Stimulated activated CD4-positive, alpha-beta T cell treated with anti-CD3 and anti-CD28 coated beads, Interleukin-2, amount 100 ng/mL, for 24 hours (primary cell): ENCODE data around the gene CKM.
A peak's percentile ranks its signal among the peaks of the same experiment; 100 is the strongest.
"Not testable (repeated sequence)": the region's sequence is repeated elsewhere in the genome, so short reads cannot be mapped to it uniquely, and the experiment has no call there.

Experiments used
- DNase-seq, 2 donors: peaks; one replicate each; pipeline ENCODE4 v3.0.0-alpha.2; 2020

Gene CKM

DNA sequence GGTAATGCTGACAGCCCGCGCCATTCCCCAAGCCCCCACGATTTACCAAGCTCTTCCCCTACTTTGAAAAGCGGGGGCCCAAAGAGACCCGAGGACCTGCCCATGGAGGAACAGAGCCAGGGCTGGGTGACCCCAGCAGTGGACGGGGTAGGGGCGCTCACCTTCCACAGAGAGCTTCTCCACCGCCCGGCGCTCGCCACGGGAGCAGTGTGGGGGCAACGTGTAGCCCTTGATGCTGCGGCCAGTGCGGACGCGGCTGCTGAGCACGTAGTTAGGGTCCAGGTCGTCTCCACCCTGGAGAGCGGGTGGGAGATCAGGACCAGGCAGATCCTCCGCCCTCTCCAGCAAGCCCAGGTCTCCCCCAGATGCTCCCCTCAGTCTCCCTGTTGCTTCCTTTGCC, 7.4 kb downstream of the CKM start:
- DNase-seq: no peak

- no peak for DNase-seq
These were observed 7.9 kb downstream of the CKM start for GRCh38 chr19:45314708-45315245.

DNA sequence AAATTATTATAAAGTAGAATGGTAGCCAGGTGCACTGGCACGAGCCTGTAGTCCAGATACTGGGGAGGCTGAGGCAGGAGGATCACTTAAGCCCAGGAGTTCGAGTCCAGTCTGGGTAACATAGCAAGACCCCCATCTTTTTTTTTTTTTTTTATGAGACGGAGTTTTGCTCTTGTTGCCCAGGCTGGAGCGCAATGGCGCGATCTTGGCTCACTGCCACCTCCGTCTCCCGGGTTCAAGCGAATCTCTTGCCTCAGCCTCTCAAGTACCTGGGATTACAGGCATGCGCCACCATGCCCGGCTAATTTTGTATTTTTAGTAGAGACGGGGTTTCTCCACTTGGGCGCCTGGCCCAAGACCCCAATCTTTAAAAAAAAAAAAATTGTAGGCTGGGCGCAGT, 10.4 kb downstream of the CKM start:
- not testable (repeated sequence) for DNase-seq

DNA sequence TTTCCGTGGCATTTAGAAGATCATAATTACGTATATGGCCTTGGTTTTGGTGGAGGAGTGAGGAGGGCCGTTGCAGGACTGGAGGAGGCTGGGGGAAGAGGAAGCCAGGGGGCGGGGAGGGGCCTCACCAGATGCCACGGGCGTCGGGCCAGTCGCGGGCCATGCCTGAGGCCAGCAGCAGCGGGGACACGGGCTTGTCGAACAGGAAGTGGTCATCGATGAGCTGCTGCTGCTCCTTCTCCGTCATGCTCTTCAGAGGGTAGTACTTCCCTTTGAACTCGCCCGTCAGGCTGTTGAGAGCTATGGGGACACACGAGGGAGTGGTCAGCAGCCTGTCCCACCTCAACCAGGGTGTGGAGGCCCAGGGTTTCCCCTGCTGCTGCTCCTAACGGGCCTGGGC, 11.1 kb downstream of the CKM start:
- no peak for DNase-seq

DNA sequence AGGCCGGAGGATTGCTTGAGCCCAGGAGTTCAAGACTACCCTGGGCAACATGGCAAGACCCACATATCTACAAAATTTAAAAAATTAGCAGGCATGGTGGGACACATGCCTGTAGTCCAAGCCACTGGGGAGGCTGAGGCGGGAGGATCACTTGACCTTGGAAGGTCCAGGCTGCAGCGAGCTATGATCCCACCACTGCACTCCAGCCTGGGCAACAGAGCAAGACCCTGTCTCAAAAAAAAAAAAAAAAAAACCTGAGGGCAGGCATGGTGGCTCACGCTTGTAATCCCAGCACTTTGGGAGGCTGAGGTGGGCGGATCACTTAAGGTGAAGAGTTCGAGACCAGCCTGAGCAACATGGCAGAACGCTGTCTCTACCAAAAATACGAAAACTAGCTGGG, 13.4 kb downstream of the CKM start:
- not testable (repeated sequence) for DNase-seq

GRCh38 chr19:45307361-45307760, 15.3 kb downstream of the CKM start:
- no peak for DNase-seq

DNA sequence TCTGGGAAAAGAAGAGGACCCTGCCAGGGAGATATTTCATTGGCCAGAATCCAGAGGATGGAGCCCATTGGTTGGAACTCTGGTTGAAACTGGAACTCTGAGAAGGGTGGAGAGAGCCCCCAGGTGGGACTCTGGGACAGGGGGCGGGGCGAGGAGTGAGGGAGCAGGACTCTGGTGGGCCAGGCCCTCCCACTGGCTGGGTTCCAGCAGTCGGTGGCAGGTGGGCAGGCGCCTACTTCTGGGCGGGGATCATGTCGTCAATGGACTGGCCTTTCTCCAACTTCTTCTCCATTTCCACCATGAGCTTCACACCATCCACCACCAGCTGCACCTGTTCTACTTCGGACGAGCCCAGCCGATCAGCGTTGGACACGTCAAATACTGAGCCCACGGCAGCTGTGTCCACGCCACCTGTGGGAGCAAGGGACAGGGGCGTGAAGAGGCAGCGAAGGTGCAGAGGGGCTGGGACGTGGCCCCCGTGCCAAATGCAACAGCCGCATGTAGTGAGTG, 16.1 kb downstream of the CKM start:
- no peak for DNase-seq

DNA sequence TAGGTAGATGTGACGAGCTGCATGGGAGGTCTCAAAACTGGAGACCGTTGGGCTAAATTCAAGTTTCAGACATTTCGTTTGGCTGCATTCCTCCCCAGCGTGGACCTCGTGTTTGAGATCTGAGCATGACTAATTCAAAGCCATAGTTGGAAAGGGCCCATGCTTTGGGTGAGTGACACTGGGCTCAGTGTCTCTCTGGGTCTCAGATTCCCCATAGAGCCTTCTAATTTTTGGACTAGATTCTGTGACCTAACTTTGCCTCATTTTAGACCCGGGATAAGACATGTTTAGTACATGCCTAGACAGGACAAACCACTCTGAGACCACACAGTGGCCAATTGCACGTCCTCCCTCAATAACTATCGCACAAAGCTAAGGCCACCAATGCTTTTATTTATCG, 16.6 kb downstream of the CKM start:
- DNase-seq: no peak

DNA sequence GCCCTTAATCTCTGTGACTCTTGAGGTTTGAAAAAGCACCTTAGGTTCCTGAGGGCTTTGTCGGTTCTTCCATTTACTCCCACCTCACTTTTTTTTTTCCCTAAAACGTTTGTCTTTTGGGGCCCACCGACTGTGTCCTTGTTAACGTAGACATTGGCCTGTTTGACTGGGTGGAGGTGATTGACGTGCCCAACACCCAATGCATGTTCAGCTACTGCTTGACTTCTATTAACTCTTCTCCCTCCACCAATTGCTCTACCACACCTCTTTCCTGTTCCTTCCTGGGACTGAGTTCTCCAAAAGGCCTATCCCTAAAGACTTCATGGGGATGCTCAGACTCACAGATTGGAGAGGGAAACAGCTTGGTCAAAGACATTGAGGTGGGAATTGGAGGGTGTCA, 17.3 kb downstream of the CKM start:
- no peak for DNase-seq

DNA sequence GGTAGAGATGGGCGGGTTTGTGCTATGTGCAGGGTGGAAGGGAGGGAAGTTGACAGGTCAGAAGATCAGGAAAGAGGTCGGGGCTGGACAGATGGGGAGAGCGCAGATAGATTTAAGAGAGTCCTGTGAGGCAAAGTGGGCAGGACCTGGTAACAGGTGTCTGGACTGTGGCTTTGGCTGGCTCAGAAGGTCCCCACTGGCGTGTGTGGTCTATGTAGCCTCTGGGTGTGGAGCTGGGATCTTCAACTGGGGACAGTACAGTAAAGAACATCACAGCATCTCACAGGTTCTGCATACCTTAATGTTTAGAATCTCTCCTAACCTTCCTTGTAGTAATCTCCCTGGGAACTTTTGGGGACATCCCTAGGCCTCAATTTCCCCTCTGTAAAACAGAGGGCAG, 17.7 kb downstream of the CKM start:
- no peak for DNase-seq

DNA sequence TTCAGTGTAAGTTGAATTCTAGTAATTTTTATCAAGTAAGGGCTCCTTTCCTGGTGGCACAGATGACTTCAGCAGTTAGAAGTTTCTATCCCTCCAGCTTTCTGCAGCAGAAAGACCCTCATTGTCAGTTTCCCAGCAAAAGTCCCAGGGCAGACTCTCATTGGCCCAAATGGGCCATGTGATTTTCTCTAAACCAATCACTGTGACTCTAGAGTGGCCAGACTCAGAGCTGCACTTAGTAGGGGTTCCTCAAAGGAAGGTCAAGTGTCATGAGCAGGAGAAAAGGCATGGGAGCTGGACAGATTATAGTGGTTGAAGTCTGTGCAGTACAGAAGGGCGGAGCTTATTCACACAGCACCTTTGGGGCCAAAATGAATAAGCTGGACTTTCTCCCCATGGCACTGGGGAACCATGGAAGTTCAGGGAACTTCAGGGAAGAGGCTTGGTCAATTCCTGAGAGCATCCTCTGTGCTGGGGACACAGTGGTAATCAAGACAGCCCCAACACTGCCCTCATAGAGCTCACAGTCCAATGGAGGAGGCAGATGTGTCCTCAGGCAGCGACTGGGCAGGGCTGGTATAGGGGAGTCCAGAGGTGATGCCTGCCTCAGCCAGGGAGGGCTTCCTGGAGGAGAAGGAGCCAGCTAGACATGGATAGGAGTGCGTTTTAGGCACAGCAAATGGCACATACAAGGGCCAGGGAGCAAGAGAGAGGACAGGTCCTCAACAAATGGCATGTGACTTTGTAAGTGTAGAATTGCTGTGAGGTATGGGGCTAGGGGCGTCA, 18.3 kb downstream of the CKM start:
- DNase-seq: no peak

- DNase-seq: no peak
These were observed 19.2 kb downstream of the CKM start for GRCh38 chr19:45303269-45304060.

DNA sequence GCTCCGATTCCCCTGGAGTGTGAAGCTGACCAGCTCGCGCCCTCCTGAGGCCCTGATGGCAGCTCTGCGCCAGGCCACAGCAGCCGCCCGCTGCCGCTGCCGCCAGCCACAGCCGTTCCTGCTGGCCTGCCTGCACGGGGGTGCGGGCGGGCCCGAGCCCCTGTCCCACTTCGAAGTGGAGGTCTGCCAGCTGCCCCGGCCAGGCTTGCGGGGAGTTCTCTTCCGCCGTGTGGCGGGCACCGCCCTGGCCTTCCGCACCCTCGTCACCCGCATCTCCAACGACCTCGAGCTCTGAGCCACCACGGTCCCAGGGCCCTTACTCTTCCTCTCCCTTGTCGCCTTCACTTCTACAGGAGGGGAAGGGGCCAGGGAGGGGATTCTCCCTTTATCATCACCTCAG, 20.3 kb downstream of the CKM start:
- no peak for DNase-seq

DNA sequence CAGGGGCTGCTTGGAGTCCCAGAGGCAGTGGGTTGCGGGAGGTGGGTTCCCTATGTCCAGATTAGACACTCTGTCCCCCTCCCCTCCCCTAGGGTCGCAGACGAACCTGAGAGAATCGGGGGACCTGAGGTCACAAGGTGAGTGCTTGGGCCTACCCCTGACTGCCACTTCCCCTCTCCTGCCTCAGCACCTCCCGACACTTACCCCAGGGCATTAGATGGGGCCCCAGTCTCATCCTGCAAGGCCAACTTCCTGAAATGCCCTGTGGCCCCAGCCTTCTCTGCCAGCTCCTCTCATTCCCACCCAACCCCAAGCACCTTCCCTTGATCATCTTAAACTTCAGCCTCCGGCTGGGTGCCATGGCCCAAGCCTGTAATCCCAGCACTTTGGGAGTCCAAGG, 23.0 kb downstream of the CKM start:
- DNase-seq: no peak

DNA sequence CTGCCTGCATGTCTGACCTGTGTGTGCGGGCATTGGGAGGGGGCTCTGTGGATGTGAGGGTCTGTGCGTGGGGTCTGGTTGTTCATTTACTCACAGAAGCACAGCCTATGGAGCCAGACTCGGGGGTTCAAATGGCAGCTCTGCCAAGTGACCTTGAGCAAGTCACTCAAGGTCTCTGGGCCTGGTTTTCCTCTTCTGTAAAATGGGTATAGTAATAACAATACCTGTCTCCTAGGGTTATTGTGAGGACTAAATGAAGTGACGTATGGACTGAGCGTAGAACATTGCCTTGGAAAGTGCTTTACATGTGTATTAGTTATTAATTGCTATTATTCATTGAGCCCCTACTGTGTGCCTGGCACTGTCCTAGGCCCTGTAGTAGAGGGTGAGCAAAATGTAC, 24.4 kb downstream of the CKM start:
- DNase-seq: no peak

GRCh38 chr19:45297674-45298073, 25.0 kb downstream of the CKM start:
- no peak for DNase-seq

DNA sequence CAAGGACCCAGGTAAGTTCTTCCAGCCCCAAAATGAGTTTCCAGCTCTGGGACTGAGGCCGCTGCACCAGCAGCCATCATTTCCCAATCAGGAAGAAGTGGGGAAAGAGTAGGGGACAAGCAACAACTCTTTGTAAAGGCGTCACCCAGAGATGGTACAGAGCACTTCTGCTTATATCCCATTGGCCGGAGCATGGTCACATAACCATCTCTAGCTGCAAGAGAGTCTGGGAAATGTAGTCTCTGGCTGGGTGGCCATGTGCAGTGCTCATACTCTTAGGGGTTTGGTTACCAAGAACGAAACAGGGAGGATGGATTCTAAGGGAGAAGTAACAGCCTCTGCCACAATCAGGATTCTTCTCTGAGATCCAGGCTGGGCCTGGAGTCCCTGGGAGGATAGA, 26.3 kb downstream of the CKM start:
- no peak for DNase-seq

DNA sequence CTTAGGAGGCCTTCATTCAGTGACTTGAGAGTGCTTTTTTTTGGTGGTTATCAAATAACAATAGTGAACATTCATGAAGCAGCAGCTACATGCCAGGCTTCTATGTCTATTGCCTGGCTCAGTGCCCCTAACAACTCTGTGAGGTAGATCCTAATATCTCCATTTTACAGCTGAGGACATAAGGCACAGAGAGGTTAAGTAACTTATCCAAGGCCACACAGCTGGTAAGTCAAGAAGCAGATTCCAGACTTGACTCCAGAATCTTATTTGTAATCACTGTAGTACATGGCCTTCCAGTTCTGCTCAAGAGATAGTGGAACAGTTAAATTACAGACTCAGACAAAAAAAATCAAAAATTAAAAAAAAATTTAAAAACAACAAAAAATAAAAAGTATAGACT, 26.8 kb downstream of the CKM start:
- no peak for DNase-seq

DNA sequence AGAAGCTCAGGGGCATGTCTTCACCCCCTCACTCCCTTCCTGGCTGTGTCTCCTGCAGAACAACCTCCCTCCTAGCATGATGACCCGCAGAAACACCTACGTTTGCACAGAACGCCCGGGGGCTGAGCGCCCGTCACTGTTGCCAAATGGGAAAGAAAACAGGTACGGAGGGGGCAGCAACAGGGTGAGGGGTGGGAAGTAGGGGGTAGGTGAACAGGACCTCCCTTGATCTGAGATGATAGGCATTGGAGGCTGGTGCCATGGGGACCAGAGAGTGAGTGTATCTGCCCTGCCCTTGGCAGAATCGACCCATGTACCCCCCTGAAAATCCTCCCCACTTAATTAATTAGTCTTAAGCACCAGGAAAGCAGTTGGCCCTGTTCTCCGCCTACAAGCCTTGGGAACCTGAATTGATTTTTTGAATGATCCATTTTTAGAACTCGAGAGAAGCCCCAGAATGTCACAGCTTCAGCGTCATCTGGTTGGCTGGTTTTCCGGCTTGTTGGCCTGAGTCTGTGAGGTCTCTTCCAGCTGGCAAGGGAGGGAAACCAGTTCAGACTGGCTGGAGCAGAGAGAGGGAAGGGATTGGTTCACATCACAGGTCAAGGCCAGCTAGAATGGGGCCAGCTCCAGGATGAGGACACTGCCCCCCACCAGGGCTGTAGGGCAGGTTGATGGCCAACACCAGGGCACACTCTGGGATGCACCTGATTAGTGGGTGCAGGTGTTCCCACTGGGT, 28.2 kb downstream of the CKM start:
- DNase-seq: no peak

GRCh38 chr19:45293682-45294081, 29.0 kb downstream of the CKM start:
- peak; percentile 23 to 35 for DNase-seq

DNA sequence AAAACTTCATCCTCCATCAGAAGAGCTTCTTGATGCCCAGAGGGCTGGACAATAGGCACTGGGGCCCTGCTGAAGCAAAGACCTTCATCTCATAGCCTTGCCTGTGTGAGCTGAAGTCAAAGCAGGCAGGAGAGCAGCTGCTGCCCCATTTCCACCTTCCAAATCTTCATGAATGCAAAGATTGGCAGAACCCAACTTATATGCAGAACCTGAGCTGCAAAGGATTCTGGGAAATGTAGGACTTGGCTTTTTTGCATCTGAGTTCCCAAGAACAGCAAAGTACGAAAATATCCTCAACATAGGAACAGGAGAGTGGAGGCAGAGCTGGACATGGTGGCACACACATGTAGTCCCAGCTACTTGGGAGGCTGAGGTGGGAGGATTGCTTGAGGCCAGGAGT, 30.8 kb downstream of the CKM start:
- DNase-seq: no peak

- DNase-seq: no peak
These were observed 32.2 kb downstream of the CKM start for GRCh38 chr19:45290381-45290931.

DNA sequence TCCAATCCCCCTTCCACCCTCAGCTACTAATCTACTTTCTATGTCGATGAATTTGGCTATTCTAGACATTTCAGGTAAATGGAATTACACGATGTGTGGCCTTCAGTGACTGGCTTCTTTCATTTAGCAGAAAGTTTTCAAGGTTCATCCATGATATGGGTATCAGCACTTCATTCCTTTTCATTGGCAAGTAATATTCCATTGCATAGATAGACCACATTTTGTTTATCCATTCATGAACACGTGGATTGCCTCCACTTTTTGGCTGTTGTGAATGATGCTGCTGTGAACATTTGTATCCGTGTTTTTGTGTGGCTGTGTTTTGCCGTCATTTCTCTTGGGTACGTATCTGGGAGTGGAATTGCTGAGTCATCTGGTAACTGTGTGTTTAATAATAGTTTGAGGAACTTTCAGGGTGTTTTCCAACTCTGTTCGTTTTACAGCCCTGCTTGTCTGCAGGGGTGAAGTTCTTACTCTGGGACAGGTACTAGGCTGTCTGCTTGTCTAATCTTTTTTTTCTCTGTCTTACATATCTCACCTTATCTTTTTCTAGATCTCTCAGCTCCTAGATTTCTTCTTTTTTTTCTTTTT, 39.1 kb downstream of the CKM start:
- no peak for DNase-seq
